Nephron (organoid): ENCODE measurements around the gene MMP14.
"Not testable (repeated sequence)": the region's sequence is repeated elsewhere in the genome, so short reads cannot be mapped to it uniquely, and the experiment has no call there.

Source experiments
- H3K27ac Mint-ChIP-seq, 3 experiments: 2 replicates each; pipeline ENCODE4 v1.8.0; 2020; ENCODE audit warnings: mixed read lengths in 3 of 3, mild to moderate bottlenecking in 2 of 3, moderate library complexity in 1 of 3
- H3K27me3 Mint-ChIP-seq: 2 replicates; pipeline ENCODE4 v1.8.0; 2021; ENCODE audit warnings: low read depth, mild to moderate bottlenecking, moderate library complexity, mixed read lengths
- H3K36me3 Mint-ChIP-seq: 2 replicates; pipeline ENCODE4 v1.8.0; 2020; ENCODE audit warnings: low read depth, mixed read lengths
- H3K4me1 Mint-ChIP-seq: 2 replicates; pipeline ENCODE4 v1.8.0; 2020; ENCODE audit warnings: mixed read lengths
- H3K4me3 Mint-ChIP-seq, 3 experiments: 2 replicates each; pipeline ENCODE4 v1.8.0; 2020; ENCODE audit warnings: mild to moderate bottlenecking in 3 of 3, mixed read lengths in 3 of 3, moderate library complexity in 2 of 3
- H3K9me3 Mint-ChIP-seq: 2 replicates; pipeline ENCODE4 v1.8.0; 2020; ENCODE audit warnings: mixed read lengths
- CTCF ChIP-seq, 3 experiments: fragments of 200-600 bp; sonication (generic); IDR thresholded peaks; one replicate each; pipeline ENCODE4 v1.5.0; 2021; ENCODE audit warnings: antibody characterized with exemption in 3 of 3; ENCODE audit not compliant: unreplicated experiment in 3 of 3

The MMP14 gene

GRCh38 chr14:22801716-22802115 lies 34.7 kb upstream of the MMP14 start:
- no peaks in the 10 kb centered on the region for H3K4me1 Mint-ChIP-seq
- TF ChIP-seq CTCF (IDR thresholded peaks at IDR 0.05; ENCODE audit: unreplicated experiment in 3 of 3): no peak
- no peak overlapping the region for H3K4me3 Mint-ChIP-seq
- H3K9me3 Mint-ChIP-seq: no peaks in the 10 kb centered on the region
- H3K27me3 Mint-ChIP-seq: peaks cover 11% of the 10 kb centered on the region
- no peak overlapping the region for H3K27ac Mint-ChIP-seq
- no peaks in the 10 kb centered on the region for H3K36me3 Mint-ChIP-seq

GRCh38 chr14:22802860-22803686 lies 33.3 kb upstream of the MMP14 start:
- H3K36me3 Mint-ChIP-seq: no peaks in the 10 kb centered on the region
- peaks cover 11% of the 10 kb centered on the region for H3K27me3 Mint-ChIP-seq
- H3K4me1 Mint-ChIP-seq: no peaks in the 10 kb centered on the region
- no peak overlapping the region for H3K27ac Mint-ChIP-seq
- TF ChIP-seq CTCF (IDR thresholded peaks at IDR 0.05; ENCODE audit: unreplicated experiment in 3 of 3): no peak
- no peak overlapping the region for H3K4me3 Mint-ChIP-seq
- no peaks in the 10 kb centered on the region for H3K9me3 Mint-ChIP-seq

GRCh38 chr14:22803687-22803974 lies 32.8 kb upstream of the MMP14 start:
- Mint-ChIP-seq H3K4me1 (no peaks in the 10 kb centered on the region), H3K4me3 (no peak overlapping the region), H3K36me3 (no peaks in the 10 kb centered on the region), H3K27me3 (peaks cover 11% of the 10 kb centered on the region), H3K9me3 (no peaks in the 10 kb centered on the region), H3K27ac (no peak overlapping the region)
- no peak for TF ChIP-seq CTCF (IDR thresholded peaks at IDR 0.05; ENCODE audit: unreplicated experiment in 3 of 3)

GRCh38 chr14:22805235-22805634 lies 31.1 kb upstream of the MMP14 start:
- H3K4me3 Mint-ChIP-seq, H3K9me3 Mint-ChIP-seq, H3K27me3 Mint-ChIP-seq, H3K4me1 Mint-ChIP-seq, H3K36me3 Mint-ChIP-seq, H3K27ac Mint-ChIP-seq: not testable (repeated sequence)

GRCh38 chr14:22807432-22808087 lies 28.8 kb upstream of the MMP14 start:
- H3K4me3 Mint-ChIP-seq: no peak overlapping the region
- H3K36me3 Mint-ChIP-seq: no peaks in the 10 kb centered on the region
- H3K4me1 Mint-ChIP-seq: peaks cover 7% of the 10 kb centered on the region
- H3K9me3 Mint-ChIP-seq: no peaks in the 10 kb centered on the region
- peaks cover 4% of the 10 kb centered on the region for H3K27me3 Mint-ChIP-seq
- no peak overlapping the region for H3K27ac Mint-ChIP-seq
- no peak for TF ChIP-seq CTCF (IDR thresholded peaks at IDR 0.05; ENCODE audit: unreplicated experiment in 3 of 3)

GRCh38 chr14:22808388-22809209 lies 27.8 kb upstream of the MMP14 start:
- Mint-ChIP-seq H3K9me3 (no peaks in the 10 kb centered on the region), H3K27me3 (peaks cover 4% of the 10 kb centered on the region), H3K4me3 (no peak overlapping the region), H3K27ac (no peak overlapping the region), H3K4me1 (peaks cover 12% of the 10 kb centered on the region), H3K36me3 (no peaks in the 10 kb centered on the region)
- no peak for TF ChIP-seq CTCF (IDR thresholded peaks at IDR 0.05; ENCODE audit: unreplicated experiment in 3 of 3)
